Cardiac muscle cell (in vitro differentiated cells and primary cell): Measurements from ENCODE around the gene EMX2. TPM values are rescaled to one million over a fixed set of nuclear protein-coding genes. Genes with fewer than 3 reads are reported as not detected.
A peak's percentile ranks its signal among the peaks of the same experiment; 100 is the strongest.

Source experiments
- DNase-seq, 2 donors: peaks; one replicate each; pipeline versions ENCODE4 v3.0.0 to v3.0.0-alpha.2; 2010 to 2017; ENCODE audit warnings: low read depth in 1 of 2, low spot score in 1 of 2
- H3K27ac ChIP-seq: fragments of 200-600 bp; sonication (generic); 2 replicates; pipeline ENCODE4 v1.5.1; 2016
- H3K27me3 ChIP-seq: fragments of 200-600 bp; sonication (generic); 2 replicates; pipeline ENCODE4 v1.6.0; 2016; ENCODE audit warnings: control low read depth
- H3K36me3 ChIP-seq: fragments of 200-600 bp; sonication (generic); 2 replicates; pipeline ENCODE4 v1.5.1; 2016; ENCODE audit warnings: control low read depth
- H3K4me1 ChIP-seq: fragments of 200-600 bp; sonication (generic); 2 replicates; pipeline ENCODE4 v1.8.1; 2017; ENCODE audit warnings: low read depth, mild to moderate bottlenecking, mixed run types
- H3K4me3 ChIP-seq: fragments of 200-600 bp; sonication (generic); 2 replicates; pipeline ENCODE4 v1.5.1; 2016; ENCODE audit warnings: mild to moderate bottlenecking
- H3K9me3 ChIP-seq: fragments of 200-600 bp; sonication (generic); 2 replicates; pipeline ENCODE4 v1.5.1; 2017; ENCODE audit warnings: low read depth, mild to moderate bottlenecking, control low read depth
- polyA plus RNA-seq: library from polyadenylated mRNA; unstranded; fragments of >200 nt; fragmentation: Nextera tagmentation; extraction: Ambion mirVana; gene quantifications from 2 replicates; pipeline ENCODE4 v1.2.1, GENCODE V29; 2016
- total RNA-seq: library from RNA; depleted of rRNA; stranded (reverse); fragments of >200 nt; gene quantifications from 2 replicates; pipeline ENCODE4 v1.2.3, GENCODE V29; 2016
- TF ChIP-seq, protein P1 (sequence below): IDR thresholded peaks from 2 replicates; pipeline ENCODE4 v1.5.1; 2012; ENCODE audit warnings: low read depth, mild to moderate bottlenecking, low read length

Gene EMX2
- total and polyA plus RNA-seq, 2 experiments from 2014 or later, result not detected

DNA sequence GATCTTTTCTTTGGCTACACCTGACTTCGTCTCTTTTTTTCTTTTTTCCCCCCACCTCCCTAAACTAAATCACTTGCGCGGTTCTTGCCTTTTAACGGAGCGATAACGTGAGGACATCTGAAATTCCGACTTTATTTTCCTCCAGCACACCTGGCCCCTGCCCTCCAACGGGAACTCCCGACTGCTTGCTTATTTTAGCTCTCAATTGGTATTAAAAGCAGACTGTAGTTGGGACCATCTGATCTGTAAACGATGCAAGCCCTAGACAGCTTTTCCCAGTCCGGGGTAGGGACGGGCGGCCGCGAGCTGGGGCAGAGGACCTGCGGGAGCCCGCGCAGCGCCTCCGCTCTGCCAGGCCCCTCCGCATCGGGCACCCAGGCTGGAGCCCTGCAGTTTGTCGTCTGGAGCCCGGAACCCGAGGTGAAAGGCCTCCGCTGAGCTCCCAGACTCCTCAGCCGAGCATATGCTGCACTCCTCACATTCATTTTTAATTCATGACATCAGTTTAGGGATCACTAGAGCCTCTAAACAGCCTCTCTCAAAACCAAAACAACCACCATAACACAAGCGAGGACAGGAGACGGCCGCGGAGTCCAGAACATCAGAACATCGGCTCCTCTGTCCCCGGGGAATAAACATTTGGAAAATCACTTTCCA, 10.0 kb upstream of the EMX2 start:
- Histone ChIP-seq H3K27ac (no peak overlapping the region), H3K27me3 (peaks cover 100% of the 10 kb centered on the region), H3K36me3 (no peaks in the 10 kb centered on the region), H3K4me1 (peaks cover 6% of the 10 kb centered on the region), H3K9me3 (no peaks in the 10 kb centered on the region), H3K4me3 (no peak overlapping the region)
- DNase-seq, result no peak
- TF ChIP-seq, protein P1, sequence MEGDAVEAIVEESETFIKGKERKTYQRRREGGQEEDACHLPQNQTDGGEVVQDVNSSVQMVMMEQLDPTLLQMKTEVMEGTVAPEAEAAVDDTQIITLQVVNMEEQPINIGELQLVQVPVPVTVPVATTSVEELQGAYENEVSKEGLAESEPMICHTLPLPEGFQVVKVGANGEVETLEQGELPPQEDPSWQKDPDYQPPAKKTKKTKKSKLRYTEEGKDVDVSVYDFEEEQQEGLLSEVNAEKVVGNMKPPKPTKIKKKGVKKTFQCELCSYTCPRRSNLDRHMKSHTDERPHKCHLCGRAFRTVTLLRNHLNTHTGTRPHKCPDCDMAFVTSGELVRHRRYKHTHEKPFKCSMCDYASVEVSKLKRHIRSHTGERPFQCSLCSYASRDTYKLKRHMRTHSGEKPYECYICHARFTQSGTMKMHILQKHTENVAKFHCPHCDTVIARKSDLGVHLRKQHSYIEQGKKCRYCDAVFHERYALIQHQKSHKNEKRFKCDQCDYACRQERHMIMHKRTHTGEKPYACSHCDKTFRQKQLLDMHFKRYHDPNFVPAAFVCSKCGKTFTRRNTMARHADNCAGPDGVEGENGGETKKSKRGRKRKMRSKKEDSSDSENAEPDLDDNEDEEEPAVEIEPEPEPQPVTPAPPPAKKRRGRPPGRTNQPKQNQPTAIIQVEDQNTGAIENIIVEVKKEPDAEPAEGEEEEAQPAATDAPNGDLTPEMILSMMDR, result no peak

DNA sequence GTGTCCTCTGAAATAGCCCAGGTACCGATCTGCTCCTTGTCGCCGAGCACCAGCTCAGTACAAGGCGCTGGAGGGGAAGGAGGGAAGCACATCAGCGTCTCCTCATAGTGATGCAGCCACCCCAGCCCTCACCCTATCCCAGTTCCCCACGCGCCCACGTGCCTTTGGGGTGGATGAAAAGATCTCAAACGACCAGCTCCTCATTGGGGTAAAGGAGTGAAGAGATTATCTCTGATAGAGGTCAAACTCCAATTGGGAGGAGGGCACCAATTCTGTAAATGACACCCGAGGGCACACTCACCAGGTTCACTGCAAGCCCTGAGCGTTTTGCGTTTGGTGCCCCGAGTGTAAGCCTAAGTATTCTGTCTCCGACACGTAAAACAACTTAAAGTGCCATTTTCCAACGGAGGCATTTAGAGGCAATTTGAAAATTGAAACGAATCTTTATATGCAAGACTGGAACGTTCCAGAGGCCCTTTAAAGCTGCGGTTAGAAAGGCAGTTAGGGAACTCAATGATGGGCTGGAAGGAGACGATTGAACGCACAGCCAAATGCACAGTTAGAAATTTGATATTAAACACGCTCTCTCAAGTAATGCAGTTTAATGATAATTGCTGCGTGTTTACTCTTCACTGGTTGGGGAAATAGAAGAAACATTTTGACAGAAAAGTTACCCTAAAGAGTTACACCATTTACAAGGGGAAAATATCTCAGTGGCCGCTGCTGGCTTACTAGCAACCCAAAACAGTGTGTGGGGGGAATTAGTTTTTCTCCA, 8.9 kb upstream of the EMX2 start:
- TF ChIP-seq, protein P1, result no peak
- Histone ChIP-seq H3K27me3 (peaks cover 100% of the 10 kb centered on the region), H3K9me3 (no peaks in the 10 kb centered on the region), H3K27ac (no peak overlapping the region), H3K36me3 (no peaks in the 10 kb centered on the region), H3K4me3 (no peak overlapping the region), H3K4me1 (peaks cover 6% of the 10 kb centered on the region)
- no peak for DNase-seq

GRCh38 chr10:117534321-117535297, 7.9 kb upstream of the EMX2 start:
- Histone ChIP-seq H3K4me3 (peak overlapping the region; percentile 28), H3K27me3 (peaks cover 100% of the 10 kb centered on the region), H3K9me3 (no peaks in the 10 kb centered on the region), H3K27ac (no peak overlapping the region), H3K4me1 (peaks cover 6% of the 10 kb centered on the region), H3K36me3 (no peaks in the 10 kb centered on the region)
- TF ChIP-seq, protein P1, result no peak
- DNase-seq, result no peak

GRCh38 chr10:117535298-117536071, 7.1 kb upstream of the EMX2 start:
- DNase-seq, result no peak
- no peaks in the 10 kb centered on the region for H3K36me3 ChIP-seq
- TF ChIP-seq, protein P1, result no peak
- no peak overlapping the region for H3K27ac ChIP-seq
- peaks cover 6% of the 10 kb centered on the region for H3K4me1 ChIP-seq
- peak overlapping the region; percentile 28 for H3K4me3 ChIP-seq
- H3K9me3 ChIP-seq, result no peaks in the 10 kb centered on the region
- H3K27me3 ChIP-seq, result peaks cover 100% of the 10 kb centered on the region
